PFSK-1 (cell line): ENCODE data around the gene BMF.

Source experiments
- FOXP2 ChIP-seq: optimal IDR thresholded peaks from 2 replicates; pipeline ENCODE3; 2011; ENCODE audit warnings: borderline replicate concordance, control low read depth, inconsistent platforms; ENCODE audit not compliant: insufficient read depth; ENCODE audit errors: extremely low read length, extremely low read depth
- POLR2AphosphoS5 ChIP-seq: IDR thresholded peaks from 2 replicates; pipeline ENCODE4 v1.6.1; 2012; ENCODE audit warnings: low read depth, mild to moderate bottlenecking, control low read depth, low read length, moderate library complexity
- REST ChIP-seq, 2 experiments: IDR thresholded peaks; 2 replicates each; pipeline versions ENCODE4 v1.6.1 to v1.8.0; 2011 to 2012; ENCODE audit warnings: low read depth in 2 of 2, low read length in 2 of 2, control low read depth in 1 of 2, inconsistent platforms in 1 of 2, mild to moderate bottlenecking in 1 of 2, moderate library complexity in 1 of 2; ENCODE audit not compliant: insufficient read depth in 1 of 2
- SIN3A ChIP-seq: IDR thresholded peaks from 2 replicates; pipeline ENCODE4 v1.6.1; 2012; ENCODE audit warnings: mild to moderate bottlenecking, low read length, moderate library complexity, borderline replicate concordance; ENCODE audit not compliant: insufficient read depth
- TAF1 ChIP-seq: IDR thresholded peaks from 2 replicates; pipeline ENCODE4 v1.6.1; 2012; ENCODE audit warnings: low read length, control low read depth, borderline replicate concordance; ENCODE audit not compliant: insufficient read depth

BMF gene

GRCh38 chr15:40044717-40045571 lies 63.7 kb downstream of the BMF start:
- TF ChIP-seq FOXP2 = no peak
- no peak for TF ChIP-seq REST (IDR thresholded peaks at IDR 0.05; ENCODE audit: insufficient read depth in 1 of 2, low read depth in 2 of 2, low read length in 2 of 2)
- TF ChIP-seq SIN3A = 0 out of 2 replicates have a peak, but pooled peaks have one; percentile 72
- TF ChIP-seq TAF1 = no peak

- TF ChIP-seq POLR2AphosphoS5 (no peak), SIN3A (no peak), TAF1 (no peak), REST (IDR thresholded peaks at IDR 0.05; ENCODE audit: insufficient read depth in 1 of 2, low read depth in 2 of 2, low read length in 2 of 2) (no peak), FOXP2 (no peak)
These were observed 64.6 kb downstream of the BMF start for GRCh38 chr15:40043927-40044716.

GRCh38 chr15:40042791-40043320 lies 65.8 kb downstream of the BMF start:
- TF ChIP-seq TAF1 = no peak
- no peak for TF ChIP-seq REST (IDR thresholded peaks at IDR 0.05; ENCODE audit: insufficient read depth in 1 of 2, low read depth in 2 of 2, low read length in 2 of 2)
- TF ChIP-seq SIN3A = no peak
- no peak for TF ChIP-seq POLR2AphosphoS5
- no peak for TF ChIP-seq FOXP2

GRCh38 chr15:40040770-40041169 lies 67.9 kb downstream of the BMF start:
- TF ChIP-seq SIN3A (no peak), FOXP2 (no peak), TAF1 (no peak), POLR2AphosphoS5 (no peak), REST (IDR thresholded peaks at IDR 0.05; ENCODE audit: insufficient read depth in 1 of 2, low read depth in 2 of 2, low read length in 2 of 2) (no peak)
